HG02759 (cell line): ENCODE results near the gene ANGPTL4.
"Not testable (repeated sequence)": the region's sequence is repeated elsewhere in the genome, so short reads cannot be mapped to it uniquely, and the experiment has no call there.

Experiments used
- ATAC-seq: cut with Tn5 transposase; IDR thresholded peaks from one replicate; pipeline ENCODE4 v1.9.1; 2021; ENCODE audit warnings: mild to moderate bottlenecking, moderate library complexity; ENCODE audit not compliant: unreplicated experiment

Gene ANGPTL4

DNA sequence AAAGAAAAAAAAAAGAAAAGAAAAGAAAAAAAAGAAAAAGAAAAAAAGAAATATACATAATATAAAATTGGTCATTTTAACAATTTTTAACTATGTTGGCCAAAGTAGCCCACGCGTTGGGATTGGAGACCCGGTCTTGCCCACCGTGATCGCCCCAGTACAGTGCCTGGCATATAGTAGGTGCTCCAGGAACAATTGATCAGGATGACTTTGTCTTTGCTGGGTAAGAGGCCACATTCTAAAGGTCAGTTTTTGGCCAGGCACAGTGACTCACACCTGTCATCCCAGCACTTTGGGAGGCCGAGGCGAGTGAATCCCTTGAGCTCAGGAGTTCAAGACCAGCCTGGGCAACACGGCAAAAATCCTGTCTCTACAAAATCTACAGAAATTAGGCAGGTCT, 3.8 kb upstream of the ANGPTL4 start:
- ATAC-seq, result no peak

DNA sequence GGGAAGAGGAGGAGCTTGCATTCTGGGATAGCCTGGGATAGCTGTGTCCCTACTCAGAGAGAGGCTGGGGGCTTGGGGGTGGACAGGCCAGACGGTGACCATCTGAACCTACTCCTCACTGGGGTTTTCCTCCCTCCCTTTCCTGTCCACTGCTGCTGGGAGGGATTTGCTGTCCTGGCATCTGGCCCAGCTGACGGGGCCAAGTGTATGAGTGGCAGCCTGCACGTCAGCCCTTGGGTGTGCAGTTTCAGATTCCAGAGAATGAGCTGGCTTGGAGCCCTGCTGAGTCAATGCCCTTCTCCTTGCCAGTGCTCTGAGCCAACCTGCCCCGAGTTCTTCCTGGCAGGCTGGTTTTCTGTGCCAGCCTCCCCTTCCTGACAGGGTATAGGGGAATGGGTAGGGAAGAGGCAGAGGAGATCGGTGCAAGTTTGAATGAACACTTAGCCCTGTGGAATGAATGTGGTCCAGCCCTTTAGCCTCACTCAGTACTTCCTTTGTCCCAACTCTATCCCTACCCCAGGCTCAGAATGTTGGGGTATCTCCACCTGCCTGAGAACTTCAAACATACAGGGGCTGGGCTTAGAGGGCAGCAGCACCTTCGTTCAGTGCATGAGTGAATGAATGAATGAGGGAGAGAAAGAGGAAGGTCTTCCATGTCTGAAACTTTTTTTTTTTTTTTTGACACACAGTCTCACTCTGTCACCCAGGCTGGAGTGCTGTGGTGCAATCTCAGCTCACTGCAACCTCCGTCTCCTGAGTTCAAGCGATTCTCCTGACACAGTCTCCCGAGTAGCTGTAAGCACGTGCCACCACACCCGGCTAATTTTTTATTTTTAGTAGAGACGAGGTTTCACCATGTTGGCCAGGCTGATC, 1.8 kb upstream of the ANGPTL4 start:
- no peak for ATAC-seq

DNA sequence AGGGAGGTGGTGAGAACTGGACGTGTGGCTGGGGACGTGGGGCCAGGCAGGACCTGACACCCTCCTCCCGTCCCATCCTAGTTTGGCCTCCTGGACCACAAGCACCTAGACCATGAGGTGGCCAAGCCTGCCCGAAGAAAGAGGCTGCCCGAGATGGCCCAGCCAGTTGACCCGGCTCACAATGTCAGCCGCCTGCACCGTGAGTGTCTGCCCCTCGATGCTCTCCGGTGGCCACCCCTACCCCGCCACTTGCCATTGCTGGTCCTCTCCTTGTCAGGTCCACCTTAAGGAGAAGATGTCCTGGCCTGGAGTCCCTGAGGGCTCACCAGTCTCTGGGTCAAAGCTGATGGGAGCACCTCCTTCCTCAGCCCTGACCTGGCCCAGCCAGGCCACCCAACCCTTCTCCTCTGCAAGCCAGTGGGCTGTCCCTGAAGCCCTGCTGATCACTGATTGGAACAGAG, 2.2 kb downstream of the ANGPTL4 start:
- no peak for ATAC-seq

DNA sequence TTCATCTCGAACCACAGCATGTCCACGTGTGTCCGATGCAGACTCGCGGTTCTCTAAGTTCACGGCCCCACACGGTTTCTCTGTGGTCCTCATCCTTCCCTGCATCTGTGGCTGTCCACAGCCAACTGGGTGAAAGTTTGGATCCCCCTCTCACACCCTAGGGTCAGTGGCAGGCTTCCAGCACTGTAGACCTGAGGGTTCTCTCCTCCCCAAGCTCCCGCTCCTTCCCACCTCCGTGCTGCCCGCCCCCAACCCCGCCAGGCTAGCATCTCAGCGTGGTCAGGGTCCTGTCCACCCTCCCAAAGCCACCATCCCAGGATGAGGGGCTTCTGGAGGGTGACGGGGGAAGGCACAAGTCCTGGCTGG, 3.0 kb downstream of the ANGPTL4 start:
- no peak for ATAC-seq

GRCh38 chr19:8367327-8368001, 3.5 kb downstream of the ANGPTL4 start:
- ATAC-seq, result no peak

DNA sequence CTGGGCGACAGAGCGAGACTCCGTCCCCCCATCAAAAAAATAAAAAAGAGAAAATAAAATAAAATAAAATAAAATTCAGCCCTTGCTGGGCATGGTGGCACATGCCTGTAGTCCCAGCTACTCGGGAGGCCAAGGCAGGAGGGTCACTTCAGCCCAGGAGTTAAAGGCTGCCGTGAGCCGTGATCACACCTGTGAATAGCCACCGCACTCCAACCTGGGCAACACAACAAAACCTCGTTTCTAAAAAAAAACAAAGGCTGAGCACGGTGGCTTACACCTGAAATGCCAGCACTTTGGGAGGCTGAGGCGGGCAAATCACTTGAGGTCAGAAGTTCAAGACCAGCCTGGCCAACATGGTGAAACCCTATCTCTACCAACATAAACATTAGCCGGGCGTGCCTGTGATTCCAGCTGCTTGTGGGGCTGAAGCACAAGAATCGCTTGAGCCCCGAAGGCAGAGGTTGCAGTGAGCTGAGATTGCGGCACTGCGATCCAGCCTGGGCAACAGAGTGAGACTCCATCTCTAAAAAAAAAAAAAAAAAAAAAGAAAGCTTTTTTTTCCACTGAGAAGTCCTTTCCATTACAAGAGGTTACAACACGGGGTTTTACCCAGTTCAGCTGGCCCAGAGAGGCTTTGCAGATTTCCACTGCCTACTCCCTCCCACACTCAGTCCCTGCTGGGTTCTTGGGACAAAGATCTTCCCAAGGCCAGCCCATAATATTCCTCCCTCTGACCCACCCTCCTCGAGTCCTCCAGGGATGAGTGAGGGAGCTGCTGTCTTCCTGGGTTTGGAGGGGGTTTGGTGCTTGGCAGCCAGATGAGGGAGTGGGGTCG, 6.4 kb downstream of the ANGPTL4 start:
- ATAC-seq, result no peak

- no peak for ATAC-seq
Measured at GRCh38 chr19:8371011-8371804, 7.3 kb downstream of the ANGPTL4 start.

DNA sequence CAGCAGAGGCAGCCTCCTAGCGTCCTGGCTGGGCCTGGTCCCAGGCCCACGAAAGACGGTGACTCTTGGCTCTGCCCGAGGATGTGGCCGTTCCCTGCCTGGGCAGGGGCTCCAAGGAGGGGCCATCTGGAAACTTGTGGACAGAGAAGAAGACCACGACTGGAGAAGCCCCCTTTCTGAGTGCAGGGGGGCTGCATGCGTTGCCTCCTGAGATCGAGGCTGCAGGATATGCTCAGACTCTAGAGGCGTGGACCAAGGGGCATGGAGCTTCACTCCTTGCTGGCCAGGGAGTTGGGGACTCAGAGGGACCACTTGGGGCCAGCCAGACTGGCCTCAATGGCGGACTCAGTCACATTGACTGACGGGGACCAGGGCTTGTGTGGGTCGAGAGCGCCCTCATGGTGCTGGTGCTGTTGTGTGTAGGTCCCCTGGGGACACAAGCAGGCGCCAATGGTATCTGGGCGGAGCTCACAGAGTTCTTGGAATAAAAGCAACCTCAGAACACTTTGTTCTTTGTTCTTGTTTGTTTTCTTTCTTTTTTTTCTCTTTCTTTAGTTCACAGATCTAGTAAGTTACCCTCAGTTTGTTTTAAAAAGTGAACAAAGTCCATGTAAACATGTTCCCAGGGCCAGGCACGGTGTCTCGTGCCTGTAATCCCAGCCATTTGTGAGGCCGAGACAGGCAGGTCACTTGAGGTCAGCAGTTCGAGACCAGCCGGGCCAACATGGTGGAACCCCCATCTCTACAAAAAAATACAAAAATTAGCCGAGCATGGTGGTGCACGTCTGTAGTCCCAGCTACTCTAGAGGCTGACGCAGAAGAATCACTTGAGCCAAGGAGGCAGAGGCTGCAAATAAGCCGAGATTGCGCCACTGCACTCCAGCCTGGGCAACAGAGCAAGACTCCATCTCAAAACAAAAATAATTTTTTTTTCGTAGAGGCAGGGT, 10.2 kb downstream of the ANGPTL4 start:
- ATAC-seq, result no peak

DNA sequence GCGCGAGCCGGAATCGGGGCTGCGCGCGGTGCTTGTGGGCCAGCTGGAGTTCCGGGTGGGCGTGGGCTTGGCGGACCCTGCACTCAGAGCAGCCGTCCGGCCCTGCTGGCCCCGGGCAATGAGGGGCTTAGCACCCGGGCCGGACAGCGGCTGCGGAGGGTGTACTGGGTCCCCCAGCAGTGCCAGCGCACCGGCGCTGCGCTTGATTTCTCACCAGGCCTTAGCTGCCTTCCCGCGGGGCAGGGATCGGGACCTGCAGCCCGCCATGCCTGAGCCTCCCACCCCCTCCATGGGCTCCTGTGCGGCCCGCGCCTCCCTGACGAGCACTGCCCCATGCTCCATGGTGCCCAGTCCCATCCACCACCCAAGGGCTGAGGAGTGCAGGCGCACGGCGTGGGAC, 11.8 kb downstream of the ANGPTL4 start:
- ATAC-seq, result not testable (repeated sequence)

DNA sequence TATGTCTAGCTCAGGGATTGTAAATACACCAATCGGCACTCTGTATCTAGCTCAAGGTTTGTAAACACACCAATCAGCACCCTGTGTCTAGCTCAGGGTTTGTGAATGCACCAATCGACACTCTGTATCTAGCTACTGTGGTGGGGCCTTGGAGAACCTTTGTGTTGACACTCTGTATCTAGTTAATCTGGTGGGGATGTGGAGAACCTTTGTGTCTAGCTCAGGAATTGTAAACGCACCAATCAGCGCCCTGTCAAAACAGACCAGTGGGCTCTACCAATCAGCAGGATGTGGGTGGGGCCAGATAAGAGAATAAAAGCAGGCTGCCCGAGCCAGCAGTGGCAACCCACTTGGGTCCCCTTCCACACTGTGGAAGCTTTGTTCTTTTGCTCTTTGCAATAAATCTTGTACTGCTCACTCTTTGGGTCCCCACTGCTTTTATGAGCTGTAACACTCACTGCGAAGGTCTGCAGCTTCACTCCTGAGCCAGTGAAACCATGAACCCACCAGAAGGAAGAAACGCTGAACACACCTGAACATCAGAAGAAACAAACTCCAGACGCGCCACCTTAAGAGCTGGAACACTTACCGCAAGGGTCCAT, 12.5 kb downstream of the ANGPTL4 start:
- ATAC-seq, result not testable (repeated sequence)

- ATAC-seq, result no peak
Measured at GRCh38 chr19:8377598-8377997, 13.6 kb downstream of the ANGPTL4 start.

DNA sequence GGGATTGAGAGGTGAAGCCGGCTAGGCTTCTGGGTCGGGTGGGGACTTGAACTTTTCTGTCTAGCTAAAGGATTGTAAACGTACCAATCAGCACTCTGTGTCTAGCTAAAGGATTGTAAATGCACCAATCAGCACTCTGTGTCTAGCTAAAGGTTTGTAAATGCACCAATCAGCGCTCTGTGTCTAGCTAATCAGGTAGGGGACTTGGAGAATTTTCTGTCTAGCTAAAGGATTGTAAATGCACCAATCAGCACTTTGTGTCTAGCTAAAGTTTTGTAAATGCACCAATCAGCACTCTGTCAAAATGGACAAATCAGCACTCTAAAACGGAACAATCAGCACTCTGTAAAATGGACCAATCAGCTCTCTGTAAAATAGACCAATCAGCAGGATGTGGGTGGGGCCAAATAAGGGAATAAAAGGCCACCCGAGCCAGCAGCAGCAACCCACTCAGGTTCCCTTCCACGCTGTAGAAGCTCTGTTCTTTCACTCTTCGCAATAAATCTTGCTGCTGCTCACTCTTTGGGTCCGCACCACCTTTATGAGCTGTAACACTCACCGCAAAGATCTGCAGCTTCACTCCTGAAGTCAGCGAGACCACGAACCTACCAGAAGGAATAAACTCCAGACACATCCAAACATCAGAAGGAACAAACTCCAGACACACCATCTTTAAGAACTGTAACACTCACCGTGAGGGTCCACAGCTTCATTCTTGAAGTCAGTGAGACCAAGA, 15.4 kb downstream of the ANGPTL4 start:
- ATAC-seq, result not testable (repeated sequence)

GRCh38 chr19:8384569-8384968, 20.6 kb downstream of the ANGPTL4 start:
- ATAC-seq, result not testable (repeated sequence)

DNA sequence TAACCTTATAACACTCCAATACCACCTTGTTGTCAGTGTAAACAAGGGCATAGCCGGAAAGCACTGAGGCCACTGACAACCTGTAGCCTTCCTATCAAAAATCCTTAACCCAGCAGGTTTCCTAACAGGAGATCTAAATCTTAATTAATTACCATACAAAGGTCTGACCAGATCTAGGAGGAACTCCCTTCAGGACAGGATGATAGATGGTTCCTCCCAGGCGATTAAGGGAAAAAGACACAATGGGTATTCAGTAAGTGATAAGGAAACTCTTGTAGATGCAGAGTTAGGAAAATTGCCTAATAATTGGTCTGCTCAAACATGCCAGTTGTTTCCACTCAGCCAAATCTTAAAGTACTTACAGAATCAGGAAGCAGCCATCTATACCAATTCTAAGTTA, 21.1 kb downstream of the ANGPTL4 start:
- ATAC-seq, result not testable (repeated sequence)

DNA sequence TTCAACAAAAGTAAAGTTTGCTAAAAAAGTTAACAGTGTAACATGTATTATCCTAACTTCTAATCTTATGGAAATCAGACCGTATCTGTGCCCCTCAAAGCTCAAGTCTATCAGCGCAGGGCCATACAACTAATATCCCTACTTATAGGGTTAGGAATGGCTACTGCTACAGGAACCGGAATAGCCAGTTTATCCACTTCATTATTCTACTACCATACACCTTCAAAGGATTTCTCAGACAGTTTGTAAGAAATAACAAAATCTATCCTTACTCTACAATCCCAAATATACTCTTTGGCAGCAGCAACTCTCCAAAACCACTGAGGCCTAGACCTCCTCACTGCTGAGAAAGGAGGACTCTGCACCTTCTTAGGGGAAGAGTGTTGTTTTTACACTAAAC, 21.6 kb downstream of the ANGPTL4 start:
- not testable (repeated sequence) for ATAC-seq

- ATAC-seq, result not testable (repeated sequence)
Measured at GRCh38 chr19:8386419-8386818, 22.5 kb downstream of the ANGPTL4 start.

DNA sequence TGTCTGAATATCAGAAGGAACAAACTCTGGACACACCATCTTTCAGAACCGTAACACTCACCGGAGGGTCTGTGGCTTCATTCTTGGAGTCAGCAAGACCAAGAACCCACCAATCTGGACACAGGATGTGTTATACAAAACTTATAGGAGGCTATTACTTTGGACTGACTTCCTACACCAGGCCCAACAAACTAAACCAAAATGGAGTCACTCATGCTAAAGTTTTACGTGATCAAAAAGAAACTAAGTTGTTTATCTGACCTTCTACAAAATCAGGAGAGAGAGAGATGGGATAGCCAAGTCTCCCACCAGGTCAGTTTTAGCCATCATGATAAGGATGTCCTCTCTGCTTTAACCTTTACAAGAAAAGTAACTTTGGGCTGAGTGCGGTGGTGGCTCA, 23.0 kb downstream of the ANGPTL4 start:
- ATAC-seq, result no peak
